Measurements from ENCODE around the gene CPED1. TPM values are rescaled to one million over a fixed set of nuclear protein-coding genes. Genes with fewer than 3 reads are reported as not detected.

CPED1 gene
- total RNA-seq, 3 donors from 2014 or later (not counting 1 experiment from before 2014, with no cell fraction given) = 0.50 to 1.3 (median 0.96) TPM

- intact Hi-C loops (cut with micrococcal nuclease) = no loop called here
- Histone ChIP-seq H3K27ac (ENCODE audit: low read length) (no peak overlapping the region), H3K36me3 (ENCODE audit: control insufficient read depth, insufficient read depth, low read length) (no peaks in the 10 kb centered on the region), H3K27me3 (ENCODE audit: control insufficient read depth, insufficient read depth, low read length) (no peaks in the 10 kb centered on the region), H3K9me3 (ENCODE audit: control insufficient read depth, insufficient read depth, low read length) (no peaks in the 10 kb centered on the region), H3K4me1 (ENCODE audit: control insufficient read depth, insufficient read depth, low read length) (no peaks in the 10 kb centered on the region), H3K4me3 (ENCODE audit: low read length) (no peak overlapping the region)
- ATAC-seq (no peak), DNase-seq (no peak)
- H3K27ac Mint-ChIP-seq = no peak overlapping the region
- TF ChIP-seq CTCF (IDR thresholded peaks at IDR 0.05) = no peak
- 92% methylated on average over 4 of the region's 4 CpGs for WGBS (ENCODE audit: insufficient coverage)
- H3K4me3 Mint-ChIP-seq = no peak overlapping the region
- no peaks in the 10 kb centered on the region for H3K36me3 Mint-ChIP-seq
- no peaks in the 10 kb centered on the region for H3K9me3 Mint-ChIP-seq
- H3K27me3 Mint-ChIP-seq (ENCODE audit: low read depth in 2 of 2) = peaks cover 21 to 38% of the 10 kb centered on the region in 2 donors
- H3K4me1 Mint-ChIP-seq = no peaks in the 10 kb centered on the region
Observed at GRCh38 chr7:121005996-121006584, 17.6 kb downstream of the CPED1 start.

- H3K9me3 Mint-ChIP-seq = no peaks in the 10 kb centered on the region
- H3K4me1 Mint-ChIP-seq = no peaks in the 10 kb centered on the region
- peaks cover 21 to 38% of the 10 kb centered on the region in 2 donors for H3K27me3 Mint-ChIP-seq (ENCODE audit: low read depth in 2 of 2)
- H3K4me1 ChIP-seq (ENCODE audit: control insufficient read depth, insufficient read depth, low read length) = no peaks in the 10 kb centered on the region
- no peak for ATAC-seq
- no peak overlapping the region for H3K27ac ChIP-seq (ENCODE audit: low read length)
- no peak for TF ChIP-seq CTCF (IDR thresholded peaks at IDR 0.05)
- no peak for DNase-seq
- no peaks in the 10 kb centered on the region for H3K36me3 Mint-ChIP-seq
- H3K36me3 ChIP-seq (ENCODE audit: control insufficient read depth, insufficient read depth, low read length) = no peaks in the 10 kb centered on the region
- no peak overlapping the region for H3K27ac Mint-ChIP-seq
- H3K27me3 ChIP-seq (ENCODE audit: control insufficient read depth, insufficient read depth, low read length) = no peaks in the 10 kb centered on the region
- no peak overlapping the region for H3K4me3 Mint-ChIP-seq
- 61% methylated on average over 6 of the region's 6 CpGs for WGBS (ENCODE audit: insufficient coverage)
- no peak overlapping the region for H3K4me3 ChIP-seq (ENCODE audit: low read length)
- intact Hi-C loops (cut with micrococcal nuclease) = no loop called here
- H3K9me3 ChIP-seq (ENCODE audit: control insufficient read depth, insufficient read depth, low read length) = no peaks in the 10 kb centered on the region
Observed at GRCh38 chr7:121006711-121007315, 18.3 kb downstream of the CPED1 start.

GRCh38 chr7:121008816-121009215 is 20.3 kb downstream of the CPED1 start:
- intact Hi-C loops (cut with micrococcal nuclease) = no loop called here

More at GRCh38 chr7:121008816-121009215, 20.3 kb downstream of the CPED1 start:
- no peak for ATAC-seq
- H3K27me3 Mint-ChIP-seq (ENCODE audit: low read depth in 2 of 2) = peaks cover 18 to 38% of the 10 kb centered on the region in 2 donors
- no peak for TF ChIP-seq CTCF (IDR thresholded peaks at IDR 0.05)
- WGBS (ENCODE audit: insufficient coverage) = 64% methylated on average over 2 of the region's 2 CpGs
- Histone ChIP-seq H3K36me3 (ENCODE audit: control insufficient read depth, insufficient read depth, low read length) (no peaks in the 10 kb centered on the region), H3K9me3 (ENCODE audit: control insufficient read depth, insufficient read depth, low read length) (no peaks in the 10 kb centered on the region), H3K4me3 (ENCODE audit: low read length) (no peak overlapping the region), H3K27me3 (ENCODE audit: control insufficient read depth, insufficient read depth, low read length) (no peaks in the 10 kb centered on the region), H3K4me1 (ENCODE audit: control insufficient read depth, insufficient read depth, low read length) (no peaks in the 10 kb centered on the region), H3K27ac (ENCODE audit: low read length) (no peak overlapping the region)
- no peaks in the 10 kb centered on the region for H3K4me1 Mint-ChIP-seq
- DNase-seq = no peak
- no peak overlapping the region for H3K4me3 Mint-ChIP-seq
- H3K27ac Mint-ChIP-seq = no peak overlapping the region
- H3K36me3 Mint-ChIP-seq = no peaks in the 10 kb centered on the region
- no peaks in the 10 kb centered on the region for H3K9me3 Mint-ChIP-seq

Measured in natural killer cell (primary cell).